HepG2 (cell line): ENCODE data around the gene ZNF213. TPM values are rescaled to one million over a fixed set of nuclear protein-coding genes. Genes with fewer than 3 reads are reported as not detected.

Source experiments
- ELF3 ChIP-seq: IDR thresholded peaks from 2 replicates; pipeline ENCODE4 v1.6.1; 2016; ENCODE audit warnings: missing genetic modification reagents, missing compliant biosample characterization
- ISL2 ChIP-seq: sonication (generic); formaldehyde crosslinking; IDR thresholded peaks from 2 replicates; pipeline ENCODE4 v1.5.0; 2020; ENCODE audit warnings: missing genetic modification reagents
- JARID2 ChIP-seq: sonication (generic); formaldehyde crosslinking; IDR thresholded peaks from 2 replicates; pipeline ENCODE4 v1.8.1; 2023; ENCODE audit warnings: missing genetic modification reagents, inconsistent platforms; ENCODE audit not compliant: insufficient replicate concordance
- MXI1 ChIP-seq: IDR thresholded peaks from 3 replicates; pipeline ENCODE4 v1.6.1; 2012; ENCODE audit warnings: low read depth, low read length, inconsistent platforms, borderline replicate concordance
- SMAD1 ChIP-seq: sonication (generic); formaldehyde crosslinking; IDR thresholded peaks from 2 replicates; pipeline ENCODE4 v1.4.0; 2020; ENCODE audit warnings: missing genetic modification reagents, low read depth, mild to moderate bottlenecking, borderline replicate concordance
- SOX6 ChIP-seq, 2 experiments: fragments of 450-650 bp in 1 of 2; sonication (generic) in 1 of 2; formaldehyde crosslinking in 1 of 2; IDR thresholded peaks; 2 replicates each; pipeline versions ENCODE4 v1.4.0 to v1.6.1; 2017 to 2020; ENCODE audit warnings: antibody characterized with exemption in 1 of 2, mild to moderate bottlenecking in 1 of 2, missing genetic modification reagents in 1 of 2
- ZBTB21 ChIP-seq: sonication (generic); formaldehyde crosslinking; IDR thresholded peaks from 2 replicates; pipeline ENCODE4 v1.4.0; 2020; ENCODE audit warnings: missing genetic modification reagents
- ZFY ChIP-seq: sonication (generic); formaldehyde crosslinking; IDR thresholded peaks from 2 replicates; pipeline ENCODE4 v1.4.0; 2020; ENCODE audit warnings: missing genetic modification reagents
- ZNF350 ChIP-seq: sonication (generic); formaldehyde crosslinking; IDR thresholded peaks from 2 replicates; pipeline ENCODE4 v1.4.0; 2020; ENCODE audit warnings: mild to moderate bottlenecking, low read depth, missing genetic modification reagents, borderline replicate concordance
- ZNF451 ChIP-seq: sonication (generic); formaldehyde crosslinking; IDR thresholded peaks from 2 replicates; pipeline ENCODE4 v1.5.0; 2020; ENCODE audit warnings: mild to moderate bottlenecking, missing genetic modification reagents
- ZNF589 ChIP-seq: sonication (generic); formaldehyde crosslinking; conservative IDR thresholded peaks from 2 replicates; pipeline ENCODE4 v1.8.0; 2022; ENCODE audit warnings: mild to moderate bottlenecking, moderate library complexity, missing genetic modification reagents
- polyA plus RNA-seq, 8 experiments: library from polyadenylated mRNA; depleted of rRNA in 3 of 8; stranded (reverse) in 7 of 8; unstranded in 1 of 8; fragments of >200 nt; fragmentation: Illumina TruSeq in 4 of 8; extraction: Trizol in 4 of 8; gene quantifications; 2 replicates each; pipeline versions ENCODE4 v1.2.1 to v1.2.3, GENCODE V29; 2011 to 2016; ENCODE audit warnings: low read depth in 4 of 8, missing spikeins in 1 of 8, mixed read lengths in 1 of 8; ENCODE audit not compliant: insufficient read depth in 1 of 8
- total RNA-seq, 5 experiments: library from RNA; depleted of rRNA; stranded (reverse); fragments of >200 nt; fragmentation: Illumina TruSeq; extraction: Trizol; gene quantifications; 2 replicates each; pipeline ENCODE4 v1.2.3, GENCODE V29; 2016; ENCODE audit warnings: low read depth in 1 of 5
- TF ChIP-seq, protein P1 (sequence below): sonication (generic); formaldehyde crosslinking; IDR thresholded peaks from 2 replicates; pipeline ENCODE4 v1.5.0; 2020; ENCODE audit warnings: mild to moderate bottlenecking, missing genetic modification reagents
- TF ChIP-seq, protein P2 (sequence below): IDR thresholded peaks from 2 replicates; pipeline ENCODE4 v1.6.1; 2016; ENCODE audit warnings: low read depth, missing genetic modification reagents, missing compliant biosample characterization
- TF ChIP-seq, protein P3 (sequence below): sonication (generic); formaldehyde crosslinking; conservative IDR thresholded peaks from 2 replicates; pipeline ENCODE4 v1.4.0; 2020; ENCODE audit warnings: missing genetic modification reagents
- TF ChIP-seq, protein P4 (sequence below): sonication (generic); IDR thresholded peaks from 2 replicates; pipeline ENCODE4 v1.6.1; 2016; ENCODE audit warnings: low read depth, borderline replicate concordance
- TF ChIP-seq, protein P5 (sequence below): sonication (generic); formaldehyde crosslinking; IDR thresholded peaks from 2 replicates; pipeline ENCODE4 v1.8.1; 2023; ENCODE audit warnings: missing genetic modification reagents, inconsistent platforms, borderline replicate concordance

Gene ZNF213
- total and polyA plus RNA-seq, 2 of the 13 experiments (the other 11 are each of a cell fraction or from before 2014, with no cell fraction given) = 0.59 to 0.97 TPM

DNA sequence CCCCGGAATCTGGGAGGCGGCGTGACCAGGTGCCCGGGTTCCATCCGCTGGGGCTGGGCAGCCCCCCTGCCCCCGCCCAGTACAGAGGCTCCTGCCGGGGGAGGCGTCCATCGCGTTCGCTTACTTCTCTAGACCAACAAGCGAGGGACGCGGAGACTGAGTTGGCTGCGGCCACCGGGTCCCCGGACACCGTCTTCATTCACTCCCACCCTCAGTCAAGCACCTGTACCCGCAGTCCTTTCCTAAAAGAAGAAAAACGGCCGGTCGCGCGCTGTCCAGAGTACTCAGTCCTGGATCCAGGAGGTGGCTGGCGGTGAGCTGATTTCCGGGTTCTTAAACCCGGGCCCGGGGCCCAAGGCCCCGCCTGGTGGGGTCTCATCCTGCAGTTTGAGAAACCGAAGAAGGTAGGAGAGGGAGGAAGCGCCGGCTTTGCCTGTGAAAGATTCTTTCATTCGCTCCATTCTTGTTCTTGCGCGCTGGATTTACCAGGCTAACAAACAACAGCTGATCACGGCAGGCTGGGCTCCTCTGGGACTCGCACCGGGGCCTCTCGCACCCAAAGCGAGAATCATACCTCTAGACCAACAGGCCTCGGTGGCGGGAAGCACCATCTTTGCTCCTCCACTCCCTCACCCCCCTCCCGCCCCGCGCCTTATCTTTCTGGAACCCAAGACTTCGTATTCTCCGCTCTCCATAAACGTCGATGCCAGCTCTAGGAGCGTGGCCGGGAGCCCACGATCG, 35.8 kb downstream of the ZNF213 start (continued):
- TF ChIP-seq ISL2 (no peak), SOX6 (IDR thresholded peaks at IDR 0.05) (no peak), SOX6 (CRISPR knock-in tag; IDR thresholded peaks at IDR 0.05) (no peak), ZNF589 (no peak), SMAD1 (no peak), JARID2 (CRISPR knock-in tag) (no peak), ZFY (CRISPR knock-in tag) (0 out of 2 replicates have a peak, but pooled peaks have one; percentile 4), ZNF451 (no peak), MXI1 (no peak), ZNF350 (CRISPR knock-in tag) (peak; percentile 60; the same call in 1 of the 2 replicates), ZBTB21 (no peak), ELF3 (CRISPR knock-in tag) (peak; percentile 50; the same call in 1 of the 2 replicates)
- TF ChIP-seq, protein P1, sequence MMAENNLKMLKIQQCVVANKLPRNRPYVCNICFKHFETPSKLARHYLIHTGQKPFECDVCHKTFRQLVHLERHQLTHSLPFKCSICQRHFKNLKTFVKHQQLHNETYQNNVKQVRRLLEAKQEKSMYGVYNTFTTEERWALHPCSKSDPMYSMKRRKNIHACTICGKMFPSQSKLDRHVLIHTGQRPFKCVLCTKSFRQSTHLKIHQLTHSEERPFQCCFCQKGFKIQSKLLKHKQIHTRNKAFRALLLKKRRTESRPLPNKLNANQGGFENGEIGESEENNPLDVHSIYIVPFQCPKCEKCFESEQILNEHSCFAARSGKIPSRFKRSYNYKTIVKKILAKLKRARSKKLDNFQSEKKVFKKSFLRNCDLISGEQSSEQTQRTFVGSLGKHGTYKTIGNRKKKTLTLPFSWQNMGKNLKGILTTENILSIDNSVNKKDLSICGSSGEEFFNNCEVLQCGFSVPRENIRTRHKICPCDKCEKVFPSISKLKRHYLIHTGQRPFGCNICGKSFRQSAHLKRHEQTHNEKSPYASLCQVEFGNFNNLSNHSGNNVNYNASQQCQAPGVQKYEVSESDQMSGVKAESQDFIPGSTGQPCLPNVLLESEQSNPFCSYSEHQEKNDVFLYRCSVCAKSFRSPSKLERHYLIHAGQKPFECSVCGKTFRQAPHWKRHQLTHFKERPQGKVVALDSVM (CRISPR knock-in tag) = no peak
- TF ChIP-seq, protein P2, sequence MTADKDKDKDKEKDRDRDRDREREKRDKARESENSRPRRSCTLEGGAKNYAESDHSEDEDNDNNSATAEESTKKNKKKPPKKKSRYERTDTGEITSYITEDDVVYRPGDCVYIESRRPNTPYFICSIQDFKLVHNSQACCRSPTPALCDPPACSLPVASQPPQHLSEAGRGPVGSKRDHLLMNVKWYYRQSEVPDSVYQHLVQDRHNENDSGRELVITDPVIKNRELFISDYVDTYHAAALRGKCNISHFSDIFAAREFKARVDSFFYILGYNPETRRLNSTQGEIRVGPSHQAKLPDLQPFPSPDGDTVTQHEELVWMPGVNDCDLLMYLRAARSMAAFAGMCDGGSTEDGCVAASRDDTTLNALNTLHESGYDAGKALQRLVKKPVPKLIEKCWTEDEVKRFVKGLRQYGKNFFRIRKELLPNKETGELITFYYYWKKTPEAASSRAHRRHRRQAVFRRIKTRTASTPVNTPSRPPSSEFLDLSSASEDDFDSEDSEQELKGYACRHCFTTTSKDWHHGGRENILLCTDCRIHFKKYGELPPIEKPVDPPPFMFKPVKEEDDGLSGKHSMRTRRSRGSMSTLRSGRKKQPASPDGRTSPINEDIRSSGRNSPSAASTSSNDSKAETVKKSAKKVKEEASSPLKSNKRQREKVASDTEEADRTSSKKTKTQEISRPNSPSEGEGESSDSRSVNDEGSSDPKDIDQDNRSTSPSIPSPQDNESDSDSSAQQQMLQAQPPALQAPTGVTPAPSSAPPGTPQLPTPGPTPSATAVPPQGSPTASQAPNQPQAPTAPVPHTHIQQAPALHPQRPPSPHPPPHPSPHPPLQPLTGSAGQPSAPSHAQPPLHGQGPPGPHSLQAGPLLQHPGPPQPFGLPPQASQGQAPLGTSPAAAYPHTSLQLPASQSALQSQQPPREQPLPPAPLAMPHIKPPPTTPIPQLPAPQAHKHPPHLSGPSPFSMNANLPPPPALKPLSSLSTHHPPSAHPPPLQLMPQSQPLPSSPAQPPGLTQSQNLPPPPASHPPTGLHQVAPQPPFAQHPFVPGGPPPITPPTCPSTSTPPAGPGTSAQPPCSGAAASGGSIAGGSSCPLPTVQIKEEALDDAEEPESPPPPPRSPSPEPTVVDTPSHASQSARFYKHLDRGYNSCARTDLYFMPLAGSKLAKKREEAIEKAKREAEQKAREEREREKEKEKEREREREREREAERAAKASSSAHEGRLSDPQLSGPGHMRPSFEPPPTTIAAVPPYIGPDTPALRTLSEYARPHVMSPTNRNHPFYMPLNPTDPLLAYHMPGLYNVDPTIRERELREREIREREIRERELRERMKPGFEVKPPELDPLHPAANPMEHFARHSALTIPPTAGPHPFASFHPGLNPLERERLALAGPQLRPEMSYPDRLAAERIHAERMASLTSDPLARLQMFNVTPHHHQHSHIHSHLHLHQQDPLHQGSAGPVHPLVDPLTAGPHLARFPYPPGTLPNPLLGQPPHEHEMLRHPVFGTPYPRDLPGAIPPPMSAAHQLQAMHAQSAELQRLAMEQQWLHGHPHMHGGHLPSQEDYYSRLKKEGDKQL = no peak
- TF ChIP-seq, protein P3, sequence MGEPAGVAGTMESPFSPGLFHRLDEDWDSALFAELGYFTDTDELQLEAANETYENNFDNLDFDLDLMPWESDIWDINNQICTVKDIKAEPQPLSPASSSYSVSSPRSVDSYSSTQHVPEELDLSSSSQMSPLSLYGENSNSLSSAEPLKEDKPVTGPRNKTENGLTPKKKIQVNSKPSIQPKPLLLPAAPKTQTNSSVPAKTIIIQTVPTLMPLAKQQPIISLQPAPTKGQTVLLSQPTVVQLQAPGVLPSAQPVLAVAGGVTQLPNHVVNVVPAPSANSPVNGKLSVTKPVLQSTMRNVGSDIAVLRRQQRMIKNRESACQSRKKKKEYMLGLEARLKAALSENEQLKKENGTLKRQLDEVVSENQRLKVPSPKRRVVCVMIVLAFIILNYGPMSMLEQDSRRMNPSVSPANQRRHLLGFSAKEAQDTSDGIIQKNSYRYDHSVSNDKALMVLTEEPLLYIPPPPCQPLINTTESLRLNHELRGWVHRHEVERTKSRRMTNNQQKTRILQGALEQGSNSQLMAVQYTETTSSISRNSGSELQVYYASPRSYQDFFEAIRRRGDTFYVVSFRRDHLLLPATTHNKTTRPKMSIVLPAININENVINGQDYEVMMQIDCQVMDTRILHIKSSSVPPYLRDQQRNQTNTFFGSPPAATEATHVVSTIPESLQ (CRISPR knock-in tag) = no peak
- TF ChIP-seq, protein P4, sequence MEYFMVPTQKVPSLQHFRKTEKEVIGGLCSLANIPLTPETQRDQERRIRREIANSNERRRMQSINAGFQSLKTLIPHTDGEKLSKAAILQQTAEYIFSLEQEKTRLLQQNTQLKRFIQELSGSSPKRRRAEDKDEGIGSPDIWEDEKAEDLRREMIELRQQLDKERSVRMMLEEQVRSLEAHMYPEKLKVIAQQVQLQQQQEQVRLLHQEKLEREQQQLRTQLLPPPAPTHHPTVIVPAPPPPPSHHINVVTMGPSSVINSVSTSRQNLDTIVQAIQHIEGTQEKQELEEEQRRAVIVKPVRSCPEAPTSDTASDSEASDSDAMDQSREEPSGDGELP = peak; percentile 81; the same call in 1 of the 2 replicates
- TF ChIP-seq, protein P5, sequence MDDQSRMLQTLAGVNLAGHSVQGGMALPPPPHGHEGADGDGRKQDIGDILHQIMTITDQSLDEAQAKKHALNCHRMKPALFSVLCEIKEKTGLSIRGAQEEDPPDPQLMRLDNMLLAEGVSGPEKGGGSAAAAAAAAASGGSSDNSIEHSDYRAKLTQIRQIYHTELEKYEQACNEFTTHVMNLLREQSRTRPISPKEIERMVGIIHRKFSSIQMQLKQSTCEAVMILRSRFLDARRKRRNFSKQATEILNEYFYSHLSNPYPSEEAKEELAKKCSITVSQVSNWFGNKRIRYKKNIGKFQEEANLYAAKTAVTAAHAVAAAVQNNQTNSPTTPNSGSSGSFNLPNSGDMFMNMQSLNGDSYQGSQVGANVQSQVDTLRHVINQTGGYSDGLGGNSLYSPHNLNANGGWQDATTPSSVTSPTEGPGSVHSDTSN (CRISPR knock-in tag) = no peak
